ENCODE measurements around the gene C3orf38. TPM values are rescaled to one million over a fixed set of nuclear protein-coding genes. Genes with fewer than 3 reads are reported as not detected.

The C3orf38 gene
- total RNA-seq, 1 experiment from 2014 or later, result 24.1 TPM

DNA sequence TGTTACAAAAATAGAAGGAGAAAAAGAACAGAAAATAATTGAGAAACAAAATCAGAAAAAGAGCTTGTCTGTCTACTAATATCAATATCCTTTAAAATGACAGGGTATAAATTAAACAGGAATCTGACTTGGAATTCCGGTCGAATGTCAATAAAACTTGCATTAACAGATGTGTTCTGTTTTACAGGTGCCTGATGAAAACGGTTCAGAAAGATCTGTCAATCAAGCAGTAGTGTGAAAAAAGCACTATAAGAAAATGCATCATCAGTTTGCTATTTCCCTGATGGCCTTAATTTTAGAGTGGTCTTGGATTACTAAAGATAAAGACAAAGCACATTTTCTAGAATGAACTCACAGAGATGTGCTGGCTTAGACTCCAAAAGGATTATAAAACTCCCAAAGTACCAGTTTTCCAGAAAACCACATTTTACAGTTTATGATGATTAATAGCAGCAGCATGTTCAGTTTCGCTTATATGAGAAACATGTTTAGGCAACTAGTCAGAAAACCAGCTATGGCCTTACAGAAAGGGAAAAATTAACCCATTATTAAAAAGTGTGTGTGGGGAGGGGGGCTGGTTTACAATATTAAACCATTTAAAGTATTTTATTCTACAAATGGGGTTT is 8.2 kb upstream of the C3orf38 start:
- ATAC-seq, result no peak
- Mint-ChIP-seq H3K4me3 (no peak overlapping the region), H3K4me1 (peaks cover 6% of the 10 kb centered on the region), H3K36me3 (peaks cover 29% of the 10 kb centered on the region), H3K9me3 (no peaks in the 10 kb centered on the region), H3K27me3 (ENCODE audit: low read depth) (no peaks in the 10 kb centered on the region), H3K27ac (no peak overlapping the region)
- POLR2A ChIA-PET, result no interaction called here
- CTCF ChIA-PET, result no interaction called here
- DNase-seq (ENCODE audit: low spot score), result no peak
- no peak for TF ChIP-seq EMX1 (CRISPR knock-in tag; IDR thresholded peaks at IDR 0.05)
- TF ChIP-seq, protein P1, sequence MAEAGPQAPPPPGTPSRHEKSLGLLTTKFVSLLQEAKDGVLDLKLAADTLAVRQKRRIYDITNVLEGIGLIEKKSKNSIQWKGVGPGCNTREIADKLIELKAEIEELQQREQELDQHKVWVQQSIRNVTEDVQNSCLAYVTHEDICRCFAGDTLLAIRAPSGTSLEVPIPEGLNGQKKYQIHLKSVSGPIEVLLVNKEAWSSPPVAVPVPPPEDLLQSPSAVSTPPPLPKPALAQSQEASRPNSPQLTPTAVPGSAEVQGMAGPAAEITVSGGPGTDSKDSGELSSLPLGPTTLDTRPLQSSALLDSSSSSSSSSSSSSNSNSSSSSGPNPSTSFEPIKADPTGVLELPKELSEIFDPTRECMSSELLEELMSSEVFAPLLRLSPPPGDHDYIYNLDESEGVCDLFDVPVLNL (CRISPR knock-in tag; IDR thresholded peaks at IDR 0.05; ENCODE audit: borderline replicate concordance, low read depth), result no peak

DNA sequence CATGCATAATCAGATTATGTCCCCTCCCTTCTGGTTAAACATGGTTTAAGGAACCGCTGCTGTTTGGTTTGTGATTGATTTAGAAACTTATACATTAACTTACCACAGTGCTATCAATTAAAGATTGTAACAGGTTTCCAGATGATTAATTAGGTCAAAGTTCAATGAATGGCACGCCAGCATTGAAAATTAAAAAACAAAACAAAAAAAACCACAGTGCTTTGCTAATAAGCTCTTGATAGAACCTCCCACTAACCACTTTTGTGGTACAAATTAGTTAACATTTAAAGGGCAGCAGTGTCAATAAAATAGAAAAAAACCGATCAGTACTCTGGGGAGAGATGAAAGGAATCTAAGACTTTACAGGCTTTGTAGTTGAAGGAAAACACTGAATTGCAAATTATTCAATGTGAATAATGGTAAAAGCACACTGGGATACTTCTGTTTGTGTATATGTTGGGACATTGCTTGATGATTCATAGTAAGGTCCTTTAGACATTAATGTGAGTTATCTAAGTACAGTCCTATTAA is 7.6 kb upstream of the C3orf38 start:
- Mint-ChIP-seq H3K27me3 (ENCODE audit: low read depth) (no peaks in the 10 kb centered on the region), H3K4me3 (no peak overlapping the region), H3K9me3 (no peaks in the 10 kb centered on the region), H3K4me1 (peaks cover 6% of the 10 kb centered on the region), H3K36me3 (peaks cover 26% of the 10 kb centered on the region), H3K27ac (no peak overlapping the region)
- no peak for DNase-seq (ENCODE audit: low spot score)
- ChIA-PET CTCF (interaction anchor here (1.5 kb wide), 1 partner anchor 29 kb away, joined by 4 read pairs; no protein-coding TSS in a partner anchor), POLR2A (no interaction called here)
- no peak for ATAC-seq
- TF ChIP-seq SP1 (CRISPR knock-in tag; conservative IDR thresholded peaks at IDR 0.05), result no peak
- no peak for TF ChIP-seq ZNF317 (CRISPR knock-in tag; IDR thresholded peaks at IDR 0.05; ENCODE audit: borderline replicate concordance, low read depth)
- no peak for TF ChIP-seq NR1H2 (CRISPR knock-in tag; IDR thresholded peaks at IDR 0.05)
- TF ChIP-seq, protein P2, sequence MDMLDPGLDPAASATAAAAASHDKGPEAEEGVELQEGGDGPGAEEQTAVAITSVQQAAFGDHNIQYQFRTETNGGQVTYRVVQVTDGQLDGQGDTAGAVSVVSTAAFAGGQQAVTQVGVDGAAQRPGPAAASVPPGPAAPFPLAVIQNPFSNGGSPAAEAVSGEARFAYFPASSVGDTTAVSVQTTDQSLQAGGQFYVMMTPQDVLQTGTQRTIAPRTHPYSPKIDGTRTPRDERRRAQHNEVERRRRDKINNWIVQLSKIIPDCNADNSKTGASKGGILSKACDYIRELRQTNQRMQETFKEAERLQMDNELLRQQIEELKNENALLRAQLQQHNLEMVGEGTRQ (CRISPR knock-in tag; IDR thresholded peaks at IDR 0.05), result no peak
- TF ChIP-seq E2F1 (CRISPR knock-in tag; IDR thresholded peaks at IDR 0.05), result no peak
- TF ChIP-seq, protein P3, sequence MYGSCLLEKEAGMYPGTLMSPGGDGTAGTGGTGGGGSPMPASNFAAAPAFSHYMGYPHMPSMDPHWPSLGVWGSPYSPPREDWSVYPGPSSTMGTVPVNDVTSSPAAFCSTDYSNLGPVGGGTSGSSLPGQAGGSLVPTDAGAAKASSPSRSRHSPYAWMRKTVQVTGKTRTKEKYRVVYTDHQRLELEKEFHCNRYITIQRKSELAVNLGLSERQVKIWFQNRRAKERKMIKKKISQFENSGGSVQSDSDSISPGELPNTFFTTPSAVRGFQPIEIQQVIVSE (CRISPR knock-in tag; IDR thresholded peaks at IDR 0.05; ENCODE audit: borderline replicate concordance), result no peak
- no peak for TF ChIP-seq ZNF425 (CRISPR knock-in tag; conservative IDR thresholded peaks at IDR 0.05)

DNA sequence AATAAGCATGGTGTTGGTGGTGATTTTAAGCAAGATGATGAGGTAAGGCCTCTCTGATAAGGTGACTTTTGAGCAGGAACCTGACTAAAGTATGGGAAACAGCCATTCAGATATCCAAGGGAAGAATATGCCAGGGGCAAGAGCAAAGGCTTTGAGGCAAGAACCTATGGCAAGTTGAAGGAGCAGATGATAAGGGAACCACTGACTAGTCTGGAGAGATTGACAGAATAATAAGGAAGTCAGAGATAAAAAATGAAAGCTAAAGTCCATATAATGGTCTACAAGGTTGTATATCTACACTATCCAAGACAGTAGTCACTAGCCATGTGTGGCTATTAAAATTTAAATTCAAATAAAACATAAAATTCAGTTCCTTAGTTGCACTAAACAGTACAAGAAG is 2.5 kb upstream of the C3orf38 start:
- H3K27me3 Mint-ChIP-seq (ENCODE audit: low read depth), result no peaks in the 10 kb centered on the region

More for the DNA sequence above, 2.5 kb upstream of the C3orf38 start:
- TF ChIP-seq MXD4 (CRISPR knock-in tag; IDR thresholded peaks at IDR 0.05; ENCODE audit: borderline replicate concordance) (no peak), OVOL2 (CRISPR knock-in tag; IDR thresholded peaks at IDR 0.05; ENCODE audit: borderline replicate concordance) (no peak), SP1 (CRISPR knock-in tag; conservative IDR thresholded peaks at IDR 0.05) (no peak), ELF4 (CRISPR knock-in tag; IDR thresholded peaks at IDR 0.05; ENCODE audit: low read depth) (no peak), CREB1 (CRISPR knock-in tag; IDR thresholded peaks at IDR 0.05) (no peak), PREB (CRISPR knock-in tag; IDR thresholded peaks at IDR 0.05; ENCODE audit: borderline replicate concordance) (no peak), IRF2 (CRISPR knock-in tag; IDR thresholded peaks at IDR 0.05; ENCODE audit: borderline replicate concordance, low read depth) (no peak), IRF1 (CRISPR knock-in tag; IDR thresholded peaks at IDR 0.05) (no peak), SMAD3 (CRISPR knock-in tag; IDR thresholded peaks at IDR 0.05; ENCODE audit: borderline replicate concordance) (no peak)
- TF ChIP-seq, protein P4, sequence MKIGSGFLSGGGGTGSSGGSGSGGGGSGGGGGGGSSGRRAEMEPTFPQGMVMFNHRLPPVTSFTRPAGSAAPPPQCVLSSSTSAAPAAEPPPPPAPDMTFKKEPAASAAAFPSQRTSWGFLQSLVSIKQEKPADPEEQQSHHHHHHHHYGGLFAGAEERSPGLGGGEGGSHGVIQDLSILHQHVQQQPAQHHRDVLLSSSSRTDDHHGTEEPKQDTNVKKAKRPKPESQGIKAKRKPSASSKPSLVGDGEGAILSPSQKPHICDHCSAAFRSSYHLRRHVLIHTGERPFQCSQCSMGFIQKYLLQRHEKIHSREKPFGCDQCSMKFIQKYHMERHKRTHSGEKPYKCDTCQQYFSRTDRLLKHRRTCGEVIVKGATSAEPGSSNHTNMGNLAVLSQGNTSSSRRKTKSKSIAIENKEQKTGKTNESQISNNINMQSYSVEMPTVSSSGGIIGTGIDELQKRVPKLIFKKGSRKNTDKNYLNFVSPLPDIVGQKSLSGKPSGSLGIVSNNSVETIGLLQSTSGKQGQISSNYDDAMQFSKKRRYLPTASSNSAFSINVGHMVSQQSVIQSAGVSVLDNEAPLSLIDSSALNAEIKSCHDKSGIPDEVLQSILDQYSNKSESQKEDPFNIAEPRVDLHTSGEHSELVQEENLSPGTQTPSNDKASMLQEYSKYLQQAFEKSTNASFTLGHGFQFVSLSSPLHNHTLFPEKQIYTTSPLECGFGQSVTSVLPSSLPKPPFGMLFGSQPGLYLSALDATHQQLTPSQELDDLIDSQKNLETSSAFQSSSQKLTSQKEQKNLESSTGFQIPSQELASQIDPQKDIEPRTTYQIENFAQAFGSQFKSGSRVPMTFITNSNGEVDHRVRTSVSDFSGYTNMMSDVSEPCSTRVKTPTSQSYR (CRISPR knock-in tag; IDR thresholded peaks at IDR 0.05), result no peak
- CTCF ChIA-PET, result no interaction called here
- Mint-ChIP-seq H3K9me3 (no peaks in the 10 kb centered on the region), H3K4me3 (no peak overlapping the region), H3K36me3 (0 out of 2 replicates have a peak, but pooled peaks cover 3% of the 10 kb centered on the region), H3K4me1 (peaks cover 23% of the 10 kb centered on the region), H3K27ac (no peak overlapping the region)
- POLR2A ChIA-PET, result no interaction called here
- no peak for DNase-seq (ENCODE audit: low spot score)
- no peak for ATAC-seq

All from WTC11 (cell line).